Nephron progenitor cell (in vitro differentiated cells): Measurements from ENCODE around the gene PATL2.

Experiments used
- DNase-seq: peaks from one replicate; pipeline ENCODE4 v3.0.0; 2021
- H3K27ac Mint-ChIP-seq: 2 replicates; pipeline ENCODE4 v1.8.0; 2021; ENCODE audit warnings: mild to moderate bottlenecking, moderate library complexity, mixed read lengths
- H3K27me3 Mint-ChIP-seq: 2 replicates; pipeline ENCODE4 v1.8.0; 2021; ENCODE audit warnings: mild to moderate bottlenecking, low read depth, mixed read lengths; ENCODE audit not compliant: poor library complexity
- H3K36me3 Mint-ChIP-seq: 2 replicates; pipeline ENCODE4 v1.8.0; 2021; ENCODE audit warnings: low read depth, mixed read lengths
- H3K4me1 Mint-ChIP-seq: 2 replicates; pipeline ENCODE4 v1.8.0; 2021; ENCODE audit warnings: mixed read lengths
- H3K4me3 Mint-ChIP-seq: 2 replicates; pipeline ENCODE4 v1.8.0; 2021; ENCODE audit warnings: mild to moderate bottlenecking, moderate library complexity, mixed read lengths
- H3K9me3 Mint-ChIP-seq: 2 replicates; pipeline ENCODE4 v1.8.0; 2021; ENCODE audit warnings: mild to moderate bottlenecking, moderate library complexity, mixed read lengths
- TF ChIP-seq, protein P1 (sequence below): fragments of 200-600 bp; sonication (generic); IDR thresholded peaks from 2 replicates; pipeline ENCODE4 v1.5.0; 2021; ENCODE audit warnings: antibody characterized with exemption

The PATL2 gene

DNA sequence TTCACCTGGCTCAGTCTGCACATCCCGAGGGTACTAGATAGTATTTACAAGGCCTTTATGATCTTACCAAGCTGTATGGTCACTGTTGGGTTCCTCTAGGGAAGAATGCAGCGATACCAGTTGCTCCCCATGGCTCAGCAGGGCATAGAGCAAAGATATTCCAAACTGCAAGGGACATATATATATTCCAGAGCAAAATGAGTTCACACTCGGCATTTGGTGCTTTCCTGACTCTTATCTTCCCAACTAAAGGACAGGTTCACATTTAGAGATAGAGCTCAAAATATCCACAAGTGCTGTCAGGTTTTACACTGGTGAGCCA lies 44.1 kb downstream of the PATL2 start:
- H3K4me1 Mint-ChIP-seq = peaks cover 6% of the 10 kb centered on the region
- no peak overlapping the region for H3K27ac Mint-ChIP-seq
- peaks cover 26% of the 10 kb centered on the region for H3K27me3 Mint-ChIP-seq
- no peak overlapping the region for H3K4me3 Mint-ChIP-seq
- DNase-seq = no peak
- TF ChIP-seq, protein P1, sequence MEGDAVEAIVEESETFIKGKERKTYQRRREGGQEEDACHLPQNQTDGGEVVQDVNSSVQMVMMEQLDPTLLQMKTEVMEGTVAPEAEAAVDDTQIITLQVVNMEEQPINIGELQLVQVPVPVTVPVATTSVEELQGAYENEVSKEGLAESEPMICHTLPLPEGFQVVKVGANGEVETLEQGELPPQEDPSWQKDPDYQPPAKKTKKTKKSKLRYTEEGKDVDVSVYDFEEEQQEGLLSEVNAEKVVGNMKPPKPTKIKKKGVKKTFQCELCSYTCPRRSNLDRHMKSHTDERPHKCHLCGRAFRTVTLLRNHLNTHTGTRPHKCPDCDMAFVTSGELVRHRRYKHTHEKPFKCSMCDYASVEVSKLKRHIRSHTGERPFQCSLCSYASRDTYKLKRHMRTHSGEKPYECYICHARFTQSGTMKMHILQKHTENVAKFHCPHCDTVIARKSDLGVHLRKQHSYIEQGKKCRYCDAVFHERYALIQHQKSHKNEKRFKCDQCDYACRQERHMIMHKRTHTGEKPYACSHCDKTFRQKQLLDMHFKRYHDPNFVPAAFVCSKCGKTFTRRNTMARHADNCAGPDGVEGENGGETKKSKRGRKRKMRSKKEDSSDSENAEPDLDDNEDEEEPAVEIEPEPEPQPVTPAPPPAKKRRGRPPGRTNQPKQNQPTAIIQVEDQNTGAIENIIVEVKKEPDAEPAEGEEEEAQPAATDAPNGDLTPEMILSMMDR = no peak
- no peaks in the 10 kb centered on the region for H3K9me3 Mint-ChIP-seq
- H3K36me3 Mint-ChIP-seq = no peaks in the 10 kb centered on the region

DNA sequence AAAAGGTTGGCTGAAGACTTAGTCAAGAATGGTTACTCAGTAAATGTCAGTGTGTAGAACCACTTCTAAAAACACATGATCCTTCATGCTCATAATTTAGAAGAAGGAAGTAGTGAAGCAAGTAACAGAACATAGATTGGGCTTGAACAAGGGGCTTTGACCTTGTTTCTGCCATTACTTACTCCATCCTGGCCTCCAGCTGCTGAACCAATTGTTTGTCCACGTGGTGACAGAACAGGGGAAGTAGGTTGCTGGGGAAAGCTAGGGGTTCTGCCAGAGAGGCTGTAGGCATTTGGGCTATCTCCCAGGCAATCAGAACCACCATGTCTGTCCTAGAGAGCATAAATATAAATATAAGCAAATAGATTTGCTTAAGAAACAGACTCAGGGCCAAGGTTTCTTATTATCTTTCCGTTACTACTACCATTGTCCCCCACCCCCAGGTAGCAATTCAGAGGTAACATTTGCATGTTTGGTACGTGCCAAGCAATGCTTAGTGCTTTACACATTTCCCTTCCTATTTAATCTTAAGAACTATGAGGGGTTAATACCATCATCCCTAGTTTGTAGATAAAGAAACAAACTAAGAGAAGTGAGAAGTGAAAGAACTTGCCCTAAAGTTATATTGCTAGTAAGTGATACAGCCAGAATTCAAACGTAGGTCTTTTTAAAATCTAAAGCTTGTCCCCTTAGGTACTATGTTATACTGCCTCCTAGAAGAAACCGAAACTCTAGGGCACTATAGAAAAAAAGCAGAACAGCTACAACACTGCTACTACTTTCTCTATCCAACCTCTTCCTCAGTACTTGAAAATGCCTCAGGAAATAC lies 44.7 kb downstream of the PATL2 start:
- Mint-ChIP-seq H3K9me3 (no peaks in the 10 kb centered on the region), H3K4me1 (peaks cover 11% of the 10 kb centered on the region), H3K36me3 (no peaks in the 10 kb centered on the region), H3K27me3 (peaks cover 23% of the 10 kb centered on the region), H3K4me3 (no peak overlapping the region), H3K27ac (no peak overlapping the region)
- no peak for DNase-seq
- TF ChIP-seq, protein P1 = no peak

DNA sequence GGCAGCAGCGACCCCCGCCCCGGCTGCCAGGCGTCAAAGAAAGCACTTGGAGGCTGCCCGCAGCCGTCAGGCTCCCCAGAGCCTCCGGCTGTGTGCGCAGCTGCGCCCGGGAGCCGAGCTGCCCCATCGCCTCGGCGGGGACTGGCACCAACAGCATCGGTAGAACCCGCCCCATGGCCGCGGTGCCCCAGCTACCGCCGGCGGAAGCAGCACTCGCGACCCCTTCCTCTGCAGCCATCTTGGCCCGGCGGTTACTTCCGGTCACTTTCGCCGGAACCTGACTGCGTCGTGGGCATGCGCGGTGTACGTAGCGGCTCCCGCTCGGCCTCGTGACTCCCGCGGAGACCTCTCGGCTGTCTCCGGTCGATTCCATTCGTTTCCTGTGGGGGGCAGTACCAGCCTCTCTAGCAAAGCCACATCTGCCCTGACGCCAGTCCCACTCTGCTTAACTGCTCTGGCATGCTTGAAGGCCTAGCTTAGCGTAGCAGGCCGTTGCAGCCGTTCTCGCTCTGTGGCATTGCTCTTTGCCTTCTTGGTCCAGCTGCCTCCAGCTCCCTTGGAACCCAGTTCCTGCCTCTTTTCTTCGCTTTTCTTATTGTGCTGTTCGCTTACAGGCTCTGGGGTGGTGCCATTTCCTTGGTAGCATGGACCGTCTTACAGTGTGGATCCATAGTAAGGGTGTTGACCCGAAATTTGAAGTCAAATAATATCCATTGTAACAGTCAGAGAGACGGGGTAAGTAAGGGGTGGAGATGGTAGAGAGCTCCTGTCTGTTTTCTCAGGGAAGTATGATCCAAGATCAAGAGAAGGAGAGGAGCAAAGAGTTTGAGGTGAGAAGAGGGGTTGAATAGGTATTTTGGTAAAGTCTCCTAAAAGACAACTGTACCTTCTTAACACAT lies 47.5 kb downstream of the PATL2 start, which contains the start of gene SPG11:
Gene SPG11 (minus strand): TSS at position 253 of the 899 bp plus-strand sequence. CDS start 15 bp downstream, at position 238.
- Mint-ChIP-seq H3K4me1 (peaks cover 16% of the 10 kb centered on the region), H3K36me3 (peaks cover 18% of the 10 kb centered on the region), H3K27ac (peak within 1 kb of the TSS; percentile 90), H3K9me3 (no peaks in the 10 kb centered on the region), H3K4me3 (peak within 1 kb of the TSS; percentile 97), H3K27me3 (peaks cover 10% of the 10 kb centered on the region)
- TF ChIP-seq, protein P1 = peak; percentile 93
- peak; percentile 96 for DNase-seq

DNA sequence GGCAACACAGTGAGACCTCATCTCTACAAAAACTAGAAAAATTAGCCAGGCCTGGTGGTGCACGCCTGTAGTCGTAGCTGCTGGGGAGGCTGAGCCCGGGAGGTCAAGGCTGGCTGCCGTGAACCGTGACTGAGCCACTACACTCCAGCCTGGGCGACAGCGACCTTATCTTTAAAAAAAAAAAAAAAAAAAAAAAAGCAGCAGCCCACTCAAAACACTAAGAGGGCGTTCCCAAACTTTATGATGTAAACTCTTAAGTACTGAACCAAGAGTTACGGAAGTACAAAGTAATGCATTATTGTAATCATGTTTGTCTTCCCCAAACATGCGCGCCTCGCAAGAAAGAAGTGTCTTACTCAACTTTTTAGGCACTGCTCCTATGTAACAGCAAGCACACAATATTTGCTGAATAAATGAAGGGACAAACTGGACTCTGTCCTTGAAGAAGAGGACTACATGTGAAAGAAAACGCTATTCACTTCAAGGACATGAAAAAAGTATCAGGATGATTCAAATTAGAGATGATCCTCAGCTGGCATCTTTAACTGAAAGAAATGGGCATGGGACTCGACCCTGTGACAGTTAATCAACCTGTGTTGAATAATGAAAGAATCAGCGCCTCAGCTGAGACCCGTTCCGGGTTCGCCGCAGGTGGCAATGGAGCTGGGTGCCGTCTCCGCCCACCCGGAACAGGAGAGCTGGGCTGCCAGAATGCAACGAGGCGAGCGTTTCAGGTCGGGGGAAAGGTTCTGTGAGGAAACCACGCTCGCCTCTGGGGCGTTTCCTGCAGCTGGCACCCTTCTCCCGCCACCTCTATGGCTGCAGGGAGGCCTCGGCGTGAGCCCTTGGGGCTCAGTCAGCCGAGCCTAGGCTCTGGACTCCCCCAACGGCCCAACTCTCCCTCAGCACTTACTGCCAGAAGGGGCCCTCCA lies 48.4 kb downstream of the PATL2 start:
- peak; percentile 71 for DNase-seq
- Mint-ChIP-seq H3K27ac (peak overlapping the region; percentile 90), H3K4me3 (peak overlapping the region; percentile 97), H3K27me3 (peaks cover 4% of the 10 kb centered on the region), H3K36me3 (peaks cover 24% of the 10 kb centered on the region), H3K4me1 (peaks cover 16% of the 10 kb centered on the region), H3K9me3 (no peaks in the 10 kb centered on the region)
- TF ChIP-seq, protein P1 = no peak

DNA sequence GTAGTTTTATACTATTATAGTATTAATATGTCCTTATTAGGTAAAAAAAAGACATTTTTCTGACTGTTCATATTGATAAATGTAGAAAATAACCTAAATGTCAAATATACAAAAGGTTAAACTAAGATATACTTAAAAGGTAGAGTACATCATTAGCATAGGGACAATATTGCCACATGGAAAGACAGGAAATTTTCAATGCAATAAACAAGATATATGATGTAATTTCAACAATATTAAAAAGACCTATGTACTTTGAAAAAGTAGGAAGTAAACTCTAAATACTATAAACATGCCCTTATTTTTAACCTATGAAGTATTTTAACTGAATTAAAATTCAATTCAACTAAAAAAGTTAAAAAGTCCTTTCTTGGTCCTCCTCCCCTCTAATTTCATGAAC lies 49.5 kb downstream of the PATL2 start:
- H3K36me3 Mint-ChIP-seq = peaks cover 32% of the 10 kb centered on the region
- TF ChIP-seq, protein P1 = no peak

More for the DNA sequence above, 49.5 kb downstream of the PATL2 start:
- H3K4me1 Mint-ChIP-seq = peaks cover 16% of the 10 kb centered on the region
- no peaks in the 10 kb centered on the region for H3K27me3 Mint-ChIP-seq
- no peak overlapping the region for H3K27ac Mint-ChIP-seq
- no peak for DNase-seq
- no peaks in the 10 kb centered on the region for H3K9me3 Mint-ChIP-seq
- peak overlapping the region; percentile 97 for H3K4me3 Mint-ChIP-seq
